Endometrial microvascular endothelial cells (primary cell): ENCODE results near the gene CD33. TPM values are rescaled to one million over a fixed set of nuclear protein-coding genes. Genes with fewer than 3 reads are reported as not detected.
"Not testable (repeated sequence)": the region's sequence is repeated elsewhere in the genome, so short reads cannot be mapped to it uniquely, and the experiment has no call there.

ENCODE experiments used
- in situ Hi-C: cut with HindIII; loops from 2 replicates; pipeline ENCODE4 v1.10.0; 2017; ENCODE audit warnings: low sequenced_read_pairs, low pct_unique_long_range_greater_than_20kb; ENCODE audit errors: inconsistent ontology term
- total RNA-seq: library from RNA; depleted of rRNA; stranded (reverse); fragments of >200 nt; gene quantifications from one replicate; pipeline ENCODE4 v1.2.3, GENCODE V29; 2015; ENCODE audit errors: inconsistent ontology term

CD33 gene
- total RNA-seq, 1 donor from 2014 or later = not detected

- in situ Hi-C loops = no loop called here
Observed at GRCh38 chr19:51204321-51204720, 20.6 kb upstream of the CD33 start.

- in situ Hi-C loops = no loop called here
Observed at GRCh38 chr19:51207747-51208146, 17.1 kb upstream of the CD33 start.

- in situ Hi-C loops = no loop called here
Observed at GRCh38 chr19:51210191-51210784, 14.6 kb upstream of the CD33 start.

GRCh38 chr19:51210874-51211361 is 14.0 kb upstream of the CD33 start:
- in situ Hi-C loops = not testable (repeated sequence)

- in situ Hi-C loops = no loop called here
Observed at GRCh38 chr19:51211833-51212232, 13.0 kb upstream of the CD33 start.

GRCh38 chr19:51219307-51219706 is 5.6 kb upstream of the CD33 start:
- in situ Hi-C loops = no loop called here

GRCh38 chr19:51219971-51220370 is 4.9 kb upstream of the CD33 start:
- in situ Hi-C loops = no loop called here

GRCh38 chr19:51220996-51221395 is 3.9 kb upstream of the CD33 start:
- in situ Hi-C loops = no loop called here

GRCh38 chr19:51224163-51224641 is 678 bp upstream of the CD33 start:
- in situ Hi-C loops = no loop called here

- in situ Hi-C loops = no loop called here
Observed at GRCh38 chr19:51226067-51226466, 1.2 kb downstream of the CD33 start.

- in situ Hi-C loops = no loop called here
Observed at GRCh38 chr19:51227326-51227725, 2.4 kb downstream of the CD33 start.

- in situ Hi-C loops = no loop called here
Observed at GRCh38 chr19:51227966-51228365, 3.1 kb downstream of the CD33 start.

- in situ Hi-C loops = no loop called here
Observed at GRCh38 chr19:51240866-51241265, 16.0 kb downstream of the CD33 start.

- in situ Hi-C loops = no loop called here
Observed at GRCh38 chr19:51242881-51243630, 18.2 kb downstream of the CD33 start.

GRCh38 chr19:51246164-51246552 is 21.3 kb downstream of the CD33 start:
- in situ Hi-C loops = no loop called here

- in situ Hi-C loops = no loop called here
Observed at GRCh38 chr19:51247972-51248590, 23.2 kb downstream of the CD33 start.

- in situ Hi-C loops = no loop called here
Observed at GRCh38 chr19:51250786-51251467, 26.0 kb downstream of the CD33 start, which contains the start of gene SIGLECL1. SIGLECL1 (plus strand) TSS chr19:51251080; CDS start chr19:51264073, 12,993 bp downstream.

- in situ Hi-C loops = no loop called here
Observed at GRCh38 chr19:51251468-51251820, 26.6 kb downstream of the CD33 start.

- in situ Hi-C loops = no loop called here
Observed at GRCh38 chr19:51252306-51253079, 27.6 kb downstream of the CD33 start.
